HG03039 (cell line): ENCODE data around the gene ARFRP1.

Experiments
- ATAC-seq: cut with Tn5 transposase; IDR thresholded peaks from one replicate; pipeline ENCODE4 v1.9.1; 2021; ENCODE audit warnings: mild to moderate bottlenecking, moderate library complexity; ENCODE audit not compliant: unreplicated experiment

ARFRP1 gene

DNA sequence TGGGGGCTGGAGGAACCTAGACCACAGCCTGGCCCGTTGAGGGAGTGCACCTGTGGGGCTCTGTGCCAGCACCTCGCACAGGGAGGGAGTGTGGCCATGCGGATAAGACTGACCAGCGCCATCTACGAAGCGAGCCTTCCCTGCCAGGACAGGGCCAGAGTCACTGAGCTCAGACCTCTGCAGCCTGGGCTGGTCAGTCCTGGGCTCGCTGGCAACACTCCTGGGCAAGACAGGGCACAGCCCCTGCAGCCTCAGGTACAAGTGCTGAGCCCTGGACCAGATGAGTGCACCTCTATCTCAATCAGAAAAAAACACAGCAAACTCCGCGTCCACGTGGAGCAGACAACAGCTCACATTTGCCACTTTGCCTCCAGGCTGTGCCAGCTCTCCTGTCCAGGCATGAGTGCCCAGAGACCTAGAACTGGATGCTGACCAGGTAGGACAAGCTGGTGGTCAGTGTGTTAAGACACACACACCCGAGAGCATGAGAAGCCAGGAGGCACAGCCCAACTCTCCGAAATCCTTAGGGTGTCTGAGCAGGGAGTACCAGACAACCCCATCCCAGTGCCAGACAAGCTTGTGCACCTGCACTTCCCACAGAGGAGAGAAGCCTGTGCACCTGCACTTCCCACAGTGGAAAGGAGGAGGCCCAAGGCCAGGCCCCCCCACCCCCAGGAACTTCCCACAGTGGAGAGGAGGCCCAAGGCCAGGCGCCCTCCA, 4.9 kb downstream of the ARFRP1 start:
- no peak for ATAC-seq

DNA sequence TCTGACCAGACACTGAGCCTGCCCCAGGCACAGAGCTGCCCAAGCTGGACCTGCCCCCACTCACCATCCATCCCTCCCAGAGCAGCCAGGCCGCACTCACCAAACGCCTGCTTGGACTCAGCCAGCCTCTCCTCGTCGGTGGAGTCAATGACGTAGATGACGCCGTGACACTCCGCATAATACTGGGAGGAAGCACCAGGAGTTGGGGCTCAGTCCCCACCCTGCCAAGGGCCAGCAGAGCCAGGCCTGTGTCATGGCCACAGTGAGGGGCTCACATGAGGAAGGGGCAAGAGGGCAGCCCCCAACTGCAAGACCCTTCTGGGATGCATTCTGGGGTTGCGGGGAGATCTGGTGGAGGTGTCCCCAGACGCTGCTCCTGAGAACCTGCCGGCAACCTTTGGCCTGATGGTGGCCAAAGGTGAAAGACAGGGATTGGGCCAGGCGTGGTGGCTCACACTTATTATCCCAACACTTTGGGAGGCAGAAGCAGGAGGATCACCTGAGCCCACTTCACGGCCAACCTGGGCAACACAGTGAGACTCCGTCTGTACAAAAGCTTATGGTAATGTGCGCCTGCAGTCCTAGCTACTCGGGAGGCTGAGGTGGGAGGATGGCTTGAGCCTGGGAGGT, 5.6 kb downstream of the ARFRP1 start:
- no peak for ATAC-seq

DNA sequence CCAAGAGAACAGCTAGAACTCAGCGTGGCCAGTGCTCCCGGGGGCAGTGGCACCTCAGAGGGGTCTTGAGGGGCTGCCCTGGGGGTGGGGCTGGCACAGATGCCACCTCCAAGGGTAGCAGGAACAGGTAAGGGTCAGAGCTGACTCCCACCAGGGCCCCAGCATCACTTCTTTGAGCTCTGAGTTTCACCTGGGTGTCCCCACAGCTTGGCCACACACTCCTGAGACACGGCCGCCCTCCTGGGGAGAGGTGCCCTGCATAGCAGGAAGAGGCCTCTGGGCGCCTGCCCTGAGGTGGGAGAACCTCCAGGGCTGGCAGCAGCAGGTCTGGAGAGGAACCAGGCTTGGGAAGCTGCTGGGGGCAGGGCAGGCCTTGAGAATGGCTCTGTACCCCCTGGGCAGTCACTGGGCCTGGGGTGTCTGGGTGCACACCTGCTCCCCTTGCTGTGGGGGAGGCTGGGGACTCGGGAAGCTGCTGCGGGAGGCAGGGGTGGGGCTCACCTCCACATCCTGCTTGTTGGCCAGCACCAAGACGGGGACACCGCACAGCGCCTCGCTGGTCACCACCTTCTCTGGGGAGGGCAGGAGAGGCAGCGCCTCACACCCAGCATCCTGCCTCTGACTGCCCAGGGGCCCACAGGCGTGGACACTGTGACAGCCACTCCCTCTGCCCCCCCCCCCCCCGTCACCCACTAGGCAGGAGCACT, 6.3 kb downstream of the ARFRP1 start:
- ATAC-seq, result no peak

DNA sequence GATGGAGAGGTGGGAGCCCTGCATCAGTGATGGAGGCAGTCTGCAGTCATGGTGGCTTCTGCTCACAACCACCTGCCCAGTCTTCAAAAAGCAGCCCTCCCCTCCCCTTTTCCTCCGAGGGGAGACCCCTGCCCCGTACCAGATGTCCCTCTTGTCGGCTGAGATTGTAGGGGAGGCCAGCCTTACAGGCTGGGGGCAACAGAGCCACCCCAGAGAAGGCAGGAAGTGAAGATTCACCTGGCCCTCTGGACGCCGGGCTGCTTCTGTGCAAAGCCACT, 6.8 kb downstream of the ARFRP1 start:
- ATAC-seq, result no peak

DNA sequence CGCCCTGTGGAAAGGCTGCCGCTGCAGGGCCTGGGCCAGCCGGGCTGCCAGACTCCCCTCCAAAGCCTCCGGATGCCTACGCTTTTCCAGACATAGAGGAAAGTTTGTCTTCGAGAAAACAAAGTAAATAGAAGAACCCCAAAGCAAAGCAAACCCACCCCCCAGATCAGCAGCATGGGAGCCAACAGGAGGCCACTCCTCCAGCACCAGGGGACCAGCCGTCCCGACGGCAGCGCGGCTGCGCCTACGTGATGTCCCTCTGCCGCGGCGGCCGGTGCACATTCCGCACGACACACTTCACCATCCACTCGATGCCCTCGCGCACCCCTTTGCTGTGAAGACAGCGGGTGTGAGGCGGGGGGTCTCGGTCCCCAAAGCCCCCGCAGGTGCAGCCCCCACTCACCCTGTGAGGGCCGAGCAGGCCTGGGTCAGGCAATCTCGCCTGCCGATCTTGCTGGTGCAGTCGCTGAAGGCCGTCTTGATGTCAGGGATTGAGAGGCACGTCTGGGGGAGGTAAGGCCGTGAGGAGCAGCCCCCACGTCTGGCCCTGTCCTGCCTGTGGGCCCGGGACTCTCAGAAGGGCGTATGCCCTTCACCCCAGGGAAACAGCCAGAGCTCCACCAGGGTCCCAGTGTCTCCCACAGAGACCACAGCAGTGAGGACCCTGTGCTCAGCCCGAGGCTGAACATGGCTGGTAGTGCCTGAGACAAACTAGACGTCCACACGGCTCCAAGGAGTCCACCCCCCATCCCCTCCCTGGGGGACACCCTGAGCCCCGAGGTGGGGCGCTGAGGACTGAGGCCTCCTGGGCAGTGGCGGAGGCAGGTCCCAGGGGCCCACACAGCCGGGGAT, 7.4 kb downstream of the ARFRP1 start:
- no peak for ATAC-seq

DNA sequence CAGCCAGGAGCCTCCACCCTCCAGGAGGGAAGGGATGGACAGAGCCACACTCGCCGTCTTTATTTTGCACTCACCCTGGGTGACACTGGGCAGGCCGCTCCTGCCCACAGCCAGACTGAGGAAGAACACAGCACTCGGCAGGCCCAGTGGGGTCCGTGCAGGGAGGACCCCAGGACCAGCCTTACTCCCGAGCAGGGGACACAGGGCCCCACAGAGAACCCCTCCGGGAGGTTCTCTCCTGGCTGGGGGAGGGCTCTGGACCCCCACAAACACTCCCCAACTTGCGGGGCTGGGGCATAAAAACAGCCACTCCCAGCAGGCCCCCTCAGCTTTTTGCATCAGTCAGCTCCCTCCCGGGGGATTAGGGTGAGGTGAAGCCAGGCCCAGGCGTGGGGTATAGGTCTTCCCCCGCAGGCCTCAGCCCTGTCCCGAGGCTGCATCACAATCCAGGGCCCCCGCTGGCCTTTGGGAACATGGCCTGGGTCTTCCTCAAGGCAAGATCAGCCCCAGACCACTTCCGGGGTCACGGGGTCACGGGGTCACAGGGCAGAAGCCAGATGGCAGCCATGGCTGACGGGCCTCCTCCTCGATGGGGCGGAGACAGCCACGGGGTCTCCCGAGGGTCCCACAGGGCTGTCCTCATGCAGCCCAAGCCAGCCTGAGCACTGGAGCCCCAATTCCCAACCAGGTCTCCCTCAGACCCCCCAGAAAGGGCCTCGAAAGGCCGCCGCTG, 8.1 kb downstream of the ARFRP1 start:
- ATAC-seq, result no peak

DNA sequence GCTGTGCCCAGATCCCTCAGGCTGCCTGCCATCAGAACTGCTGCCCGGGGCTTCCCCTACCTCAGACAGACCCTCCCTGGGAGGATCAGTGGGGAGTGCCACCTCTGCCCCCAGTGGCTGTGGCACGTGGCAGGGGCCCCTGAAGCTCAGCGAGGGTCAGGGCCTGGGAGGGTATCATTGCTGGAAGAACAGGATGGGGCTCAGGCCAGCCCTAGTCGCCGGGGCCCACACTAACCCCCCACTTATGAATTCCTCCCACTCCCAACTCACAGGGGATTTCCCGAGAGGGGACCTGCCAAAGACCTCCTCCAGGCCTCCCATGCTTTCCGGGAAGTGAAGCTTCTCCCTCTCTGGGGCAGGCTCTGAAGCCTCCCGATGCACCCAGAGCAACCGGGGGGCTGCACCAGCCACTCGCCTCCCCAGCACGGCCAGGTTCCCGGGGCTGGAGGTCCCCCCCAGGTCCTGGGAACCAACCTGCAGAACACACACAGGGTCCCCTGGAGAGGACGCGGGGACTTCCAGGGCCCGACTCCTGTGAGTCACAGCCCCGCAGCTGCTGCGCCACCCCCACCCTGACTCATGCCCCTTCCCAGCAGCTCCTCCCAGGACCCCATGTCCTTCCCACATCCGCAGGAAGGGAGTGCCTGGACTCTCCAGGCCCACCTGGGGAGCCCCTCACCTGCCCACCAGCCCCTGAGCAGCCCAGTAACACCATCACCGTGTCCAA, 8.9 kb downstream of the ARFRP1 start:
- no peak for ATAC-seq

DNA sequence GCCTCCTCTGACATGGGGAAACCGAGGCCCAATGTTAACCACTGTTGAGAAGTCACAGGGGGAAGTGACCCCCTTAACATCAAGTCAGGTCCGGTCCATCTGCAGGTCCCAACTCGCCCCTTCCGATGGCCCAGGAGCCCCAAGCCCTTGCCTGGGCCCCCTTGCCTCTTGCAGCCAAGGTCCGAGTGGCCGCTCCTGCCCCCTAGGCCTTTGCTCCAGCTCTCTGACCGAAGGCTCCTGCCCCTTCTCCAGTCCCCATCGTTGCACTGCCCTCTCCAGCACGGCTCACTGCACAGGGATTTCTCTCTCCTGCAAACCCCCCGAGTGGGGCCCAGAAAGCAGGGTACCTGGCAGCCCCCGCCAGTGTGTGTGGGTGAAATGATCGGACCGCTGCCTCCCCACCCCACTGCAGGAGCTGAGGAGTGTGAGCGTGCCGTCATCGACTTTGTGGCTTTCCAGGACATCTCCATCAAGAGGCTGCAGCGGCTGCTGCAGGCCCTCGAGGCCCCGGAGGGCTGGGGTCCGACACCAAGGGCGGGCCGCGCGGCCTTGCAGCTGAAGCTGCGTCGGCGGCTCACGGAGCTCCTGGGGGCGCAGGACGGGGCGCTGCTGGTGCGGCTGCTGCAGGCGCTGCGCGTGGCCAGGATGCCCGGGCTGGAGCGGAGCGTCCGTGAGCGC, 9.8 kb downstream of the ARFRP1 start:
- no peak for ATAC-seq

DNA sequence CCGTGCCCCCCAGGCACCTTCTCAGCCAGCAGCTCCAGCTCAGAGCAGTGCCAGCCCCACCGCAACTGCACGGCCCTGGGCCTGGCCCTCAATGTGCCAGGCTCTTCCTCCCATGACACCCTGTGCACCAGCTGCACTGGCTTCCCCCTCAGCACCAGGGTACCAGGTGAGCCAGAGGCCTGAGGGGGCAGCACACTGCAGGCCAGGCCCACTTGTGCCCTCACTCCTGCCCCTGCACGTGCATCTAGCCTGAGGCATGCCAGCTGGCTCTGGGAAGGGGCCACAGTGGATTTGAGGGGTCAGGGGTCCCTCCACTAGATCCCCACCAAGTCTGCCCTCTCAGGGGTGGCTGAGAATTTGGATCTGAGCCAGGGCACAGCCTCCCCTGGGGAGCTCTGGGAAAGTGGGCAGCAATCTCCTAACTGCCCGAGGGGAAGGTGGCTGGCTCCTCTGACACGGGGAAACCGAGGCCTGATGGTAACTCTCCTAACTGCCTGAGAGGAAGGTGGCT, 10.4 kb downstream of the ARFRP1 start:
- ATAC-seq, result no peak

DNA sequence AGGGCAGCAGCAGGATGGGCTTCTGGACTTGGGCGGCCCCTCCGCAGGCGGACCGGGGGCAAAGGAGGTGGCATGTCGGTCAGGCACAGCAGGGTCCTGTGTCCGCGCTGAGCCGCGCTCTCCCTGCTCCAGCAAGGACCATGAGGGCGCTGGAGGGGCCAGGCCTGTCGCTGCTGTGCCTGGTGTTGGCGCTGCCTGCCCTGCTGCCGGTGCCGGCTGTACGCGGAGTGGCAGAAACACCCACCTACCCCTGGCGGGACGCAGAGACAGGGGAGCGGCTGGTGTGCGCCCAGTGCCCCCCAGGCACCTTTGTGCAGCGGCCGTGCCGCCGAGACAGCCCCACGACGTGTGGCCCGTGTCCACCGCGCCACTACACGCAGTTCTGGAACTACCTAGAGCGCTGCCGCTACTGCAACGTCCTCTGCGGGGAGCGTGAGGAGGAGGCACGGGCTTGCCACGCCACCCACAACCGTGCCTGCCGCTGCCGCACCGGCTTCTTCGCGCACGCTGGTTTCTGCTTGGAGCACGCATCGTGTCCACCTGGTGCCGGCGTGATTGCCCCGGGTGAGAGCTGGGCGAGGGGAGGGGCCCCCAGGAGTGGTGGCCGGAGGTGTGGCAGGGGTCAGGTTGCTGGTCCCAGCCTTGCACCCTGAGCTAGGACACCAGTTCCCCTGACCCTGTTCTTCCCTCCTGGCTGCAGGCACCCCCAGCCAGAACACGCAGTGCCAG, 11.0 kb downstream of the ARFRP1 start, which contains the start of gene TNFRSF6B:
Gene TNFRSF6B, plus strand, starts transcription at position 25 of the 729 bp plus-strand sequence. Its CDS starts 116 bp downstream, at position 141.
- no peak for ATAC-seq

DNA sequence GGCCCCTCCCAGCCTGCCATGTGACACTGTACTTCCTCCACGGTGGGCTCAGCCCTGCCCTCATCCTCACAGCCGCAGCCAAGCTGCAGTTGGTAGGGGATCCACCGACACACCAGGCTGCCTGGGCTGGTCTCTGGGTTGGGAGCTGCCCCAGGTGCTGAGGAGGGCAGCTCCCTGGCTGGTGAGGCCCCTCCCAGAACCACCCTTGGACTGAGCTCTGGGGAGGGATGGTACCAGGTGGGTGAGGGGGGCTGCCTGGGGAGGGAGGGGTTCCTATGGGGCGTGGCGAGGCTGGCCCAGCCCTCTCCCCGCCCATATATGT, 11.5 kb downstream of the ARFRP1 start:
- no peak for ATAC-seq

DNA sequence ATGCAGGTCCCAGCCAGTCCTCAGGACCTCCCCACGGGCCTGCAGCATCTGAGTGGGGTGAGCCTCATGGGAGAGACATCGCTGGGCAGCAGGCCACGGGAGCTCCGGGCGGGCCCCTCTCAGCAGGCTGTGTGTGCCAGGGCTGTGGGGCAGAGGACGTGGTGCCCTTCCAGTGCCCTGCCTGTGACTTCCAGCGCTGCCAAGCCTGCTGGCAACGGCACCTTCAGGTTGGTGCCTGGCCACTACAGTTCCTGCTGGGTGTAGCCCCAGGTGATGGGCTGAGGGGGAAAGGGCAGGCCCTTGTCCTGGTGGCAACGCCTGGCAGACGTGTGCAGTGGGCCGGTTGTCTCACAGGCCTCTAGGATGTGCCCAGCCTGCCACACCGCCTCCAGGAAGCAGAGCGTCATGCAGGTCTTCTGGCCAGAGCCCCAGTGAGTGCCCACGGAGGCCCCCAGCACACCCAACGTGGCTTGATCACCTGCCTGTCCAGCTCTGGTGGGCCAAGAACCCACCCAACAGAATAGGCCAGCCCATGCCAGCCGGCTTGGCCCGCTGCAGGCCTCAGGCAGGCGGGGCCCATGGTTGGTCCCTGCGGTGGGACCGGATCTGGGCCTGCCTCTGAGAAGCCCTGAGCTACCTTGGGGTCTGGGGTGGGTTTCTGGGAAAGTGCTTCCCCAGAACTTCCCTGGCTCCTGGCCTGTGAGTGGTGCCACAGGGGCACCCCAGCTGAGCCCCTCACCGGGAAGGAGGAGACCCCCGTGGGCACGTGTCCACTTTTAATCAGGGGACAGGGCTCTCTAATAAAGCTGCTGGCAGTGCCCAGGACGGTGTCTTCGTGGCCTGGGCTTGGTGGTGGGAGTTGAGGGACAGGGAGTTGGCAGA, 12.1 kb downstream of the ARFRP1 start:
- no peak for ATAC-seq

DNA sequence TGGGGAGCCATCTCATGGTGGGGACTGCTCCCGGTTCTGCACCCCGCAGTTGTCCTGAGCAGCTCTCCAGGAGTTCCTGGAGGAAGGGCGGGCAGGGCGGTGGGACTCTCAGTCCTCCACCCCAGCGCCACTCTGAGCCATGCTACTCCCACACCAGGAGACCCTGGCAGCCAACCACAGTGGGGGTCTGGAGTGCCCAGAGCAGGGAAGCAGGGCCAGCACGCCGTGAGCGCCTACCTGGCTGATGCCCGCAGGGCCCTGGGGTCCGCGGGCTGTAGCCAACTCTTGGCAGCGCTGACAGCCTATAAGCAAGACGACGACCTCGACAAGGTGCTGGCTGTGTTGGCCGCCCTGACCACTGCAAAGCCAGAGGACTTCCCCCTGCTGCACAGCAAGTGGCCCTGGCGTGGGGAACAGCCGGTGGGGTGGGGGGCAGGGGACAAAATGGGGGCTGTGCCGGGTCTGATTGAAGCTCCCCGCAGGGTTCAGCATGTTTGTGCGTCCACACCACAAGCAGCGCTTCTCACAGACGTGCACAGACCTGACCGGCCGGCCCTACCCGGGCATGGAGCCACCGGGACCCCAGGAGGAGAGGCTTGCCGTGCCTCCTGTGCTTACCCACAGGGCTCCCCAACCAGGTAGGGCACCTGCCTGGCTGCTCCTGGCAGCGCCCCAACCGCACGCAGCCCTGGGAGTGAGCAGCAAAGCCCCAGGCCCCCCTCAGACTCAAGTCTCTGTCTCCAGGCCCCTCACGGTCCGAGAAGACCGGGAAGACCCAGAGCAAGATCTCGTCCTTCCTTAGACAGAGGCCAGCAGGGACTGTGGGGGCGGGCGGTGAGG, 13.0 kb downstream of the ARFRP1 start:
- no peak for ATAC-seq

DNA sequence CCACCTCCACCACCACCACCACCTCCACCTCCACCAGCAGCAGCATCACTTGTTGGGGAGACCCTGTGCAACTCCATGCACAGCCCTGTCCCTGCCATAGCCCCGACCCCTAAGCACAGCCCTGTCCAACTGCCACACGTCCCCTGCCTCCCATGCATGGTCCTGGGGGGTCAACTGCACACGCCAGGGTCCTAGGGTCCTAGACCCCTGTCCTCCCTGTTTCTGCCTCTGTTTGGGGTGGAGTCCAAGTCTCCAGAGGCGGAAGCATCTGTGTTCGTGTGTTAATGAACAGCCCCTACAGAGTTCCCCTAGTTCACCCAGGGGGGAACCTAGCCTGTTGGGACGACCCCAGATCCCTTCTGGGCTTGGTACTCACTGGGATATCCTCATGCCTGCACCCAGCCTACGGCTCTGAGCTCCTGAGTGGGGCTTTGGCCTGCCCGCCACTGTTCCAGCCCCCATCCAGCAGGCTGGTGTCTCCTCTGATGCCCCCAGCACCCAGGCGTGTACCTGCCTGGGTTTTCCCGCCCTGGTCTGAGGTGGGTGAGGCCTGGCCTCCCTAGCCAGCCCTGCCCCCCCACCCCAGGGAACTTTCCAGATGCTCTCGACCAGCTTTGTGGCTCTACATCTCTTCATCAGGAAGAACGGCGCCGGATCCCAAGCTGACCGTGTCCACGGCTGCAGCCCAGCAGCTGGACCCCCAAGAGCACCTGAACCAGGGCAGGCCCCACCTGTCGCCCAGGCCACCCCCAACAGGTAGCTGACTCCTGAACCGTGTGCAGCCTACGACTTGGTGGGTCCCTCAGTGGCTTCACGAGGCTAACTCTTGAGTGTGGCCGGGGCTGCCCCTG, 13.8 kb downstream of the ARFRP1 start:
- ATAC-seq, result no peak

DNA sequence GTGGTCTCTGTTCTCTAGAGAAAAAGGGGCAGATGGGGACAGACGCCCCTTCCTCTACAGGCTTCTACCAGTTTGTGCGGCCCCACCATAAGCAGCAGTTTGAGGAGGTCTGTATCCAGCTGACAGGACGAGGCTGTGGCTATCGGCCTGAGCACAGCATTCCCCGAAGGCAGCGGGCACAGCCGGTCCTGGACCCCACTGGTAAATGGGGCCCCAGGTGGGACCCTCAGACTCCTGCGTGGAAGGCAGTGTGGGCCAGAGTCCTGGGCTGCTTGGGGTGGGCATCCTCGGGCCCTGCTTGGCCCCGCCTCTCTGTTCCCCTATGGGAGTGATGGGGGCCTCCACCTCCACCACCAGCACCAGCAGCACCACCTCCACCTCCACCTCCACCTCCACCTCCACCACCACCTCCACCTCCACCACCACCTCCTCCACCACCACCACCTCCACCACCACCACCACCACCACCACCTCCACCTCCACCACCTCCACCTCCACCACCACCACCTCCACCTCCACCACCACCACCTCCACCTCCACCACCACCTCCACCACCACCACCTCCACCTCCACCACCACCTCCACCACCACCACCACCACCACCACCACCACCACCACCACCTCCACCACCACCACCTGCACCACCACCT, 14.6 kb downstream of the ARFRP1 start:
- ATAC-seq, result no peak
